HepG2 (cell line): ENCODE measurements around the gene A3GALT2. TPM values are rescaled to one million over a fixed set of nuclear protein-coding genes. Genes with fewer than 3 reads are reported as not detected.
A peak's percentile ranks its signal among the peaks of the same experiment; 100 is the strongest.

Experiments
- RARA ChIP-seq: IDR thresholded peaks from 2 replicates; pipeline ENCODE4 v1.6.1; 2016; ENCODE audit warnings: missing genetic modification reagents, missing compliant biosample characterization
- SP5 ChIP-seq: IDR thresholded peaks from 2 replicates; pipeline ENCODE4 v1.6.1; 2016; ENCODE audit warnings: low read depth, borderline replicate concordance
- ZNF652 ChIP-seq: IDR thresholded peaks from 2 replicates; pipeline ENCODE4 v1.6.1; 2016; ENCODE audit warnings: low read depth, borderline replicate concordance
- polyA plus RNA-seq, 8 experiments: library from polyadenylated mRNA; depleted of rRNA in 3 of 8; stranded (reverse) in 7 of 8; unstranded in 1 of 8; fragments of >200 nt; fragmentation: Illumina TruSeq in 4 of 8; extraction: Trizol in 4 of 8; gene quantifications; 2 replicates each; pipeline versions ENCODE4 v1.2.1 to v1.2.3, GENCODE V29; 2011 to 2016; ENCODE audit warnings: low read depth in 4 of 8, missing spikeins in 1 of 8, mixed read lengths in 1 of 8; ENCODE audit not compliant: insufficient read depth in 1 of 8
- total RNA-seq, 5 experiments: library from RNA; depleted of rRNA; stranded (reverse); fragments of >200 nt; fragmentation: Illumina TruSeq; extraction: Trizol; gene quantifications; 2 replicates each; pipeline ENCODE4 v1.2.3, GENCODE V29; 2016; ENCODE audit warnings: low read depth in 1 of 5
- TF ChIP-seq, protein P1 (sequence below): sonication (generic); formaldehyde crosslinking; IDR thresholded peaks from 2 replicates; pipeline ENCODE4 v1.5.0; 2020; ENCODE audit warnings: missing genetic modification reagents, mild to moderate bottlenecking, borderline replicate concordance
- TF ChIP-seq, protein P2 (sequence below): sonication (generic); formaldehyde crosslinking; IDR thresholded peaks from 2 replicates; pipeline ENCODE4 v1.5.1; 2020; ENCODE audit warnings: mild to moderate bottlenecking, missing genetic modification reagents, moderate library complexity
- TF ChIP-seq, protein P3 (sequence below): sonication (generic); formaldehyde crosslinking; IDR thresholded peaks from 2 replicates; pipeline ENCODE4 v1.8.0; 2022; ENCODE audit warnings: missing genetic modification reagents, mild to moderate bottlenecking, moderate library complexity, borderline replicate concordance
- TF ChIP-seq, protein P4 (sequence below): sonication (generic); formaldehyde crosslinking; IDR thresholded peaks from 2 replicates; pipeline ENCODE4 v1.4.0; 2020; ENCODE audit warnings: missing genetic modification reagents

Gene A3GALT2
- total and polyA plus RNA-seq, 2 of the 13 experiments (the other 11 are each of a cell fraction or from before 2014, with no cell fraction given), result not detected

DNA sequence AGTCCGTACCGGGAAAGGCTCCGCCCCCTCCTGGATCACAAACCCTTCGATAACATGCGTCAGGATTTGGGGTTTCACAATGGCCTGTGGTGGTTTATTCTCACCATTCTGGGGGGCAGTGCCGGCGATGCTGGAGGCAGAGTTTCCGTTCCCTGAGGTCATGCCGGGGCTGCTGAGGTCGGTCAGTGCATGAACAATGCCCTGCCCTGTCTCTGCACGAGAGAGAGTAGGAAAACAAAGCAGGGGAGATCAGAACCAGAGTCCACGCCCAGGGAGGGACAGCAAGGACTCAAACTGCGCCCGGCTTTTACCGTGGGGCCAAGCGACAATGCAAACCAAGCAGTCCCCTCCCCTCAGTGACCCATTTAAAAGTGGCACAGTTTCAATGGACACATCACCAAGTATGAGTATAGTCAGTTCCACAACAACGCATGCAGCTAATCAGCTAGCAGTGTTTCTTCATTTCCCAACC lies 13.2 kb upstream of the A3GALT2 start (continued):
- TF ChIP-seq, protein P1, sequence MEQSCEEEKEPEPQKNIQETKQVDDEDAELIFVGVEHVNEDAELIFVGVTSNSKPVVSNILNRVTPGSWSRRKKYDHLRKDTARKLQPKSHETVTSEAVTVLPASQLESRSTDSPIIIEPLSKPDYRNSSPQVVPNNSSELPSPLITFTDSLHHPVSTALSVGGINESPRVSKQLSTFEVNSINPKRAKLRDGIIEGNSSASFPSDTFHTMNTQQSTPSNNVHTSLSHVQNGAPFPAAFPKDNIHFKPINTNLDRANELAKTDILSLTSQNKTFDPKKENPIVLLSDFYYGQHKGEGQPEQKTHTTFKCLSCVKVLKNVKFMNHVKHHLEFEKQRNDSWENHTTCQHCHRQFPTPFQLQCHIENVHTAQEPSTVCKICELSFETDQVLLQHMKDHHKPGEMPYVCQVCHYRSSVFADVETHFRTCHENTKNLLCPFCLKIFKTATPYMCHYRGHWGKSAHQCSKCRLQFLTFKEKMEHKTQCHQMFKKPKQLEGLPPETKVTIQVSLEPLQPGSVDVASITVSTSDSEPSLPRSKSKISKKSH (CRISPR knock-in tag), result no peak
- TF ChIP-seq, protein P2, sequence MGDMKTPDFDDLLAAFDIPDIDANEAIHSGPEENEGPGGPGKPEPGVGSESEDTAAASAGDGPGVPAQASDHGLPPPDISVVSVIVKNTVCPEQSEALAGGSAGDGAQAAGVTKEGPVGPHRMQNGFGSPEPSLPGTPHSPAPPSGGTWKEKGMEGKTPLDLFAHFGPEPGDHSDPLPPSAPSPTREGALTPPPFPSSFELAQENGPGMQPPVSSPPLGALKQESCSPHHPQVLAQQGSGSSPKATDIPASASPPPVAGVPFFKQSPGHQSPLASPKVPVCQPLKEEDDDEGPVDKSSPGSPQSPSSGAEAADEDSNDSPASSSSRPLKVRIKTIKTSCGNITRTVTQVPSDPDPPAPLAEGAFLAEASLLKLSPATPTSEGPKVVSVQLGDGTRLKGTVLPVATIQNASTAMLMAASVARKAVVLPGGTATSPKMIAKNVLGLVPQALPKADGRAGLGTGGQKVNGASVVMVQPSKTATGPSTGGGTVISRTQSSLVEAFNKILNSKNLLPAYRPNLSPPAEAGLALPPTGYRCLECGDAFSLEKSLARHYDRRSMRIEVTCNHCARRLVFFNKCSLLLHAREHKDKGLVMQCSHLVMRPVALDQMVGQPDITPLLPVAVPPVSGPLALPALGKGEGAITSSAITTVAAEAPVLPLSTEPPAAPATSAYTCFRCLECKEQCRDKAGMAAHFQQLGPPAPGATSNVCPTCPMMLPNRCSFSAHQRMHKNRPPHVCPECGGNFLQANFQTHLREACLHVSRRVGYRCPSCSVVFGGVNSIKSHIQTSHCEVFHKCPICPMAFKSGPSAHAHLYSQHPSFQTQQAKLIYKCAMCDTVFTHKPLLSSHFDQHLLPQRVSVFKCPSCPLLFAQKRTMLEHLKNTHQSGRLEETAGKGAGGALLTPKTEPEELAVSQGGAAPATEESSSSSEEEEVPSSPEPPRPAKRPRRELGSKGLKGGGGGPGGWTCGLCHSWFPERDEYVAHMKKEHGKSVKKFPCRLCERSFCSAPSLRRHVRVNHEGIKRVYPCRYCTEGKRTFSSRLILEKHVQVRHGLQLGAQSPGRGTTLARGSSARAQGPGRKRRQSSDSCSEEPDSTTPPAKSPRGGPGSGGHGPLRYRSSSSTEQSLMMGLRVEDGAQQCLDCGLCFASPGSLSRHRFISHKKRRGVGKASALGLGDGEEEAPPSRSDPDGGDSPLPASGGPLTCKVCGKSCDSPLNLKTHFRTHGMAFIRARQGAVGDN (CRISPR knock-in tag), result peak; percentile 62
- TF ChIP-seq, protein P3, sequence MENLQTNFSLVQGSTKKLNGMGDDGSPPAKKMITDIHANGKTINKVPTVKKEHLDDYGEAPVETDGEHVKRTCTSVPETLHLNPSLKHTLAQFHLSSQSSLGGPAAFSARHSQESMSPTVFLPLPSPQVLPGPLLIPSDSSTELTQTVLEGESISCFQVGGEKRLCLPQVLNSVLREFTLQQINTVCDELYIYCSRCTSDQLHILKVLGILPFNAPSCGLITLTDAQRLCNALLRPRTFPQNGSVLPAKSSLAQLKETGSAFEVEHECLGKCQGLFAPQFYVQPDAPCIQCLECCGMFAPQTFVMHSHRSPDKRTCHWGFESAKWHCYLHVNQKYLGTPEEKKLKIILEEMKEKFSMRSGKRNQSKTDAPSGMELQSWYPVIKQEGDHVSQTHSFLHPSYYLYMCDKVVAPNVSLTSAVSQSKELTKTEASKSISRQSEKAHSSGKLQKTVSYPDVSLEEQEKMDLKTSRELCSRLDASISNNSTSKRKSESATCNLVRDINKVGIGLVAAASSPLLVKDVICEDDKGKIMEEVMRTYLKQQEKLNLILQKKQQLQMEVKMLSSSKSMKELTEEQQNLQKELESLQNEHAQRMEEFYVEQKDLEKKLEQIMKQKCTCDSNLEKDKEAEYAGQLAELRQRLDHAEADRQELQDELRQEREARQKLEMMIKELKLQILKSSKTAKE, result peak; percentile 17; the same call in 1 of the 2 replicates
- TF ChIP-seq ZNF652 (CRISPR knock-in tag), result 0 out of 2 replicates have a peak, but pooled peaks have one; percentile 33
- TF ChIP-seq RARA (CRISPR knock-in tag), result peak; percentile 82
- TF ChIP-seq, protein P4, sequence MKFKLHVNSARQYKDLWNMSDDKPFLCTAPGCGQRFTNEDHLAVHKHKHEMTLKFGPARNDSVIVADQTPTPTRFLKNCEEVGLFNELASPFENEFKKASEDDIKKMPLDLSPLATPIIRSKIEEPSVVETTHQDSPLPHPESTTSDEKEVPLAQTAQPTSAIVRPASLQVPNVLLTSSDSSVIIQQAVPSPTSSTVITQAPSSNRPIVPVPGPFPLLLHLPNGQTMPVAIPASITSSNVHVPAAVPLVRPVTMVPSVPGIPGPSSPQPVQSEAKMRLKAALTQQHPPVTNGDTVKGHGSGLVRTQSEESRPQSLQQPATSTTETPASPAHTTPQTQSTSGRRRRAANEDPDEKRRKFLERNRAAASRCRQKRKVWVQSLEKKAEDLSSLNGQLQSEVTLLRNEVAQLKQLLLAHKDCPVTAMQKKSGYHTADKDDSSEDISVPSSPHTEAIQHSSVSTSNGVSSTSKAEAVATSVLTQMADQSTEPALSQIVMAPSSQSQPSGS (CRISPR knock-in tag), result peak; percentile 24; the same call in 1 of the 2 replicates
- 0 out of 2 replicates have a peak, but pooled peaks have one; percentile 19 for TF ChIP-seq SP5 (CRISPR knock-in tag)
